Immature natural killer cell (primary cell): ENCODE data around the gene ACTN2. TPM values are rescaled to one million over a fixed set of nuclear protein-coding genes. Genes with fewer than 3 reads are reported as not detected.

Source experiments
- DNase-seq, 3 donors: peaks; one replicate each; pipeline ENCODE4 v3.0.0; 2022; ENCODE audit warnings: mixed read lengths in 1 of 3
- H3K27ac Mint-ChIP-seq, 6 donors: one replicate each; pipeline ENCODE4 v1.8.0; 2020; ENCODE audit warnings: mixed read lengths in 6 of 6, mild to moderate bottlenecking in 5 of 6, inconsistent platforms in 4 of 6, moderate library complexity in 3 of 6
- H3K27me3 Mint-ChIP-seq, 3 donors: one replicate each; pipeline ENCODE4 v1.8.0; 2020 to 2021; ENCODE audit warnings: low read depth in 3 of 3, mild to moderate bottlenecking in 3 of 3, mixed read lengths in 3 of 3, moderate library complexity in 3 of 3, inconsistent platforms in 1 of 3
- H3K36me3 Mint-ChIP-seq, 3 donors: one replicate each; pipeline ENCODE4 v1.8.0; 2020; ENCODE audit warnings: mixed read lengths in 3 of 3, inconsistent platforms in 2 of 3, mild to moderate bottlenecking in 2 of 3
- H3K4me1 Mint-ChIP-seq, 2 donors: one replicate each; pipeline ENCODE4 v1.8.0; 2020; ENCODE audit warnings: inconsistent platforms in 2 of 2, mild to moderate bottlenecking in 2 of 2, mixed read lengths in 2 of 2, moderate library complexity in 1 of 2
- H3K4me3 Mint-ChIP-seq, 5 donors: one replicate each; pipeline ENCODE4 v1.8.0; 2020; ENCODE audit warnings: mild to moderate bottlenecking in 5 of 5, mixed read lengths in 5 of 5, inconsistent platforms in 3 of 5, moderate library complexity in 3 of 5
- H3K9me3 Mint-ChIP-seq, 6 donors: one replicate each; pipeline ENCODE4 v1.8.0; 2020; ENCODE audit warnings: mild to moderate bottlenecking in 6 of 6, mixed read lengths in 6 of 6, inconsistent platforms in 4 of 6, moderate library complexity in 3 of 6
- polyA plus RNA-seq, 3 donors: library from polyadenylated mRNA; unstranded; fragments of 300-500 nt; fragmentation: Illumina TruSeq; gene quantifications; one replicate each; pipeline ENCODE4 v1.2.3, GENCODE V29; 2021

Gene ACTN2
- polyA plus RNA-seq, 3 donors from 2014 or later: not detected

DNA sequence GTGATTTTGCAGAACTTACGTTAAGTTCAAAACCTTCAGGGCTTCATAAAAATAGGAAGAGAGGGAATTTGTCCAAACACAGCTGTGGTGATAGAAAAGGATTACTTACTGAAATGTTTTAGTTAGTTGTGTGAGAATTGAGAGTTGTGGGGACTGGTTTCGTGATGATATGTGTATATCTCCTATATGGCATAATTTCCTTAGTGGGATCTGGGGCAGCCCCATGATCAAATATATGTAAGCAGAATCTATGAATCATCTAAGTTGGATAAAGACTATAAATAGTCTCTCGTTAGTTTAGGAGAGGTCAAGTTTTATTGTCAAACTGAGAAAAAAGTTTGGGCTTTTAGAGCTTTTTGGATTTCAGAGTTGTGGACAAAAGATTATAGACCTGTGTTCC is 123.7 kb downstream of the ACTN2 start:
- no peaks in the 10 kb centered on the region for H3K27me3 Mint-ChIP-seq
- no peaks in the 10 kb centered on the region for H3K4me1 Mint-ChIP-seq
- peaks cover 34 to 65% (median 45%) of the 10 kb centered on the region in 3 donors for H3K36me3 Mint-ChIP-seq
- no peak overlapping the region for H3K27ac Mint-ChIP-seq
- no peak overlapping the region for H3K4me3 Mint-ChIP-seq
- DNase-seq: no peak
- no peaks in the 10 kb centered on the region for H3K9me3 Mint-ChIP-seq

DNA sequence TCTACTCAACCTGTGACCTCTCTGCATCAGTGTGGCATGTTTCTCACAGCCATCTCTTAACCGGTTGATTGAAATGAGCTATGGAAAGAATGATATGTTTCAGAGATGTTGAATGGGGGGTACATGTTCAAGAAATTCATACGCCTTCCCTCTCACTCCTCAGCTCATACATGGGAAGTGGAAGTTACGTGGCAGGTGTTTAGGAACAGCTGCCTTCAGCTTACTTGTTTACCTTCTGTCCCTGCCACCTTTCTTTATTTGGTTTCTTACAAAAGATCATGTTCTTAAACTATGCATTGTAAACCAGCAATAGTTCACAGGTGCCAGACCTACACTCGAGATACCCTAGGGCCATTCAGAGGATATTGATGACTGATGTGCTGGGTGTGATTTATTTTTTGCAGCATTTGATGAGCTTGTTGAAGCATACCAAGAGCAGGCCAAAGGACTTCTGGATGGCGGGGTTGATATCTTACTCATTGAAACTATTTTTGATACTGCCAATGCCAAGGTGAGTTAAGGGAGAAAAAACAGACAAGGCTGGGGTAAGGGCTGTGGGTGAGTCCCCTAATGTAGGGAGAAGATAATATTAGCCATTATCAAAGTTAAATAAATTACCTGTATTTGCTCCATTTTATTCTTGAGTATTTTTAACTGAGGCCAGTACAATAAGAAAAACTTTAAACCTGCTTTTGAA is 126.2 kb downstream of the ACTN2 start:
- Mint-ChIP-seq H3K27ac (no peak overlapping the region), H3K9me3 (no peaks in the 10 kb centered on the region), H3K36me3 (peaks cover 47 to 74% (median 52%) of the 10 kb centered on the region in 3 donors), H3K4me1 (no peaks in the 10 kb centered on the region), H3K27me3 (no peaks in the 10 kb centered on the region), H3K4me3 (no peak overlapping the region)
- no peak for DNase-seq

Other genes starting within 250 kb of the ACTN2 start
- 10 to 100 TPM; 24.9 to 43.6 (median 26.6) TPM for gene LGALS8, start 162.5 kb upstream of the ACTN2 start, polyA plus RNA-seq
- 10 to 100 TPM in 1 of 3 donors, 1 to 10 TPM in 2; 3.8 to 11.6 (median 4.6) TPM for gene HEATR1, start 82.0 kb upstream of the ACTN2 start, polyA plus RNA-seq
- 10 to 100 TPM in 1 of 3 donors, 1 to 10 TPM in 2; 5.0 to 15.3 (median 6.5) TPM for gene MTR, start 108.8 kb downstream of the ACTN2 start, polyA plus RNA-seq